ENCODE measurements around the gene ACAP2. TPM values are rescaled to one million over a fixed set of nuclear protein-coding genes. Genes with fewer than 3 reads are reported as not detected.
"Not testable (repeated sequence)": the region's sequence is repeated elsewhere in the genome, so short reads cannot be mapped to it uniquely, and the experiment has no call there.

Gene ACAP2
- total RNA-seq, 1 donor from 2014 or later: 46.0 TPM

DNA sequence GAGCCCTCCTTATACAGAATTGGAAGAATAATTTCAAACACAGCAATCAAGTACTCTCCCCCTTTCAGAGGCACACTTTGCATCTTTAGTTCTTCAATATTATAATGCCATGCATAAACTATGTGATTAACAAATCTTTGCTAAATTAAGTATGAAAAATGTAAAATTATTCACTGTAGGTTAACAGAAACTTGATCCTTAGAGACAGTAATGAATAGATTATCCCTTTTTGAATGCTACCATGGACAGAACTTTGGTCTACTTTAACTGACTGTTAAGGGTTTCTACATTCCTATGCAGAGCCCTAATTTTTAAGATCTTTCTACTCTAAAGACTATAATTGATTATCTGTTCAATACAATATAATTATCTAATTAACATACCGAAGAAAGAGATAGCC, 146.2 kb downstream of the ACAP2 start:
- Histone ChIP-seq H3K79me2 (ENCODE audit: insufficient read depth, low read length) (no peaks in the 10 kb centered on the region), H3K9me3 (ENCODE audit: insufficient read depth, low read depth, low read length) (no peaks in the 10 kb centered on the region), H3K4me3 (ENCODE audit: insufficient read depth, low read depth, low read length) (no peak overlapping the region), H3K27me3 (ENCODE audit: insufficient read depth, low read length) (no peaks in the 10 kb centered on the region), H3K4me2 (ENCODE audit: low read length) (no peak overlapping the region), H3K4me1 (ENCODE audit: insufficient read depth, low read length) (no peaks in the 10 kb centered on the region), H3K36me3 (ENCODE audit: insufficient read depth, low read length) (no peaks in the 10 kb centered on the region), H3K27ac (ENCODE audit: low read depth, low read length) (no peak overlapping the region), H2AFZ (ENCODE audit: low read depth, low read length) (no peak overlapping the region), H4K20me1 (ENCODE audit: insufficient read depth, low read length) (peaks cover 3% of the 10 kb centered on the region), H3K9ac (ENCODE audit: low read length) (no peak overlapping the region)
- no peak overlapping the region for H3K4me3 Mint-ChIP-seq (ENCODE audit: unreplicated experiment)
- peaks cover 1% of the 10 kb centered on the region for H3K36me3 Mint-ChIP-seq (ENCODE audit: low read depth, unreplicated experiment)
- no peak overlapping the region for H3K27ac Mint-ChIP-seq (ENCODE audit: unreplicated experiment)
- no peaks in the 10 kb centered on the region for H3K4me1 Mint-ChIP-seq (ENCODE audit: low read depth, unreplicated experiment)
- FAIRE-seq: no peak
- no peaks in the 10 kb centered on the region for H3K9me3 Mint-ChIP-seq (ENCODE audit: unreplicated experiment)
- no peak for DNase-seq (ENCODE audit: low read depth)
- TF ChIP-seq, protein P1, sequence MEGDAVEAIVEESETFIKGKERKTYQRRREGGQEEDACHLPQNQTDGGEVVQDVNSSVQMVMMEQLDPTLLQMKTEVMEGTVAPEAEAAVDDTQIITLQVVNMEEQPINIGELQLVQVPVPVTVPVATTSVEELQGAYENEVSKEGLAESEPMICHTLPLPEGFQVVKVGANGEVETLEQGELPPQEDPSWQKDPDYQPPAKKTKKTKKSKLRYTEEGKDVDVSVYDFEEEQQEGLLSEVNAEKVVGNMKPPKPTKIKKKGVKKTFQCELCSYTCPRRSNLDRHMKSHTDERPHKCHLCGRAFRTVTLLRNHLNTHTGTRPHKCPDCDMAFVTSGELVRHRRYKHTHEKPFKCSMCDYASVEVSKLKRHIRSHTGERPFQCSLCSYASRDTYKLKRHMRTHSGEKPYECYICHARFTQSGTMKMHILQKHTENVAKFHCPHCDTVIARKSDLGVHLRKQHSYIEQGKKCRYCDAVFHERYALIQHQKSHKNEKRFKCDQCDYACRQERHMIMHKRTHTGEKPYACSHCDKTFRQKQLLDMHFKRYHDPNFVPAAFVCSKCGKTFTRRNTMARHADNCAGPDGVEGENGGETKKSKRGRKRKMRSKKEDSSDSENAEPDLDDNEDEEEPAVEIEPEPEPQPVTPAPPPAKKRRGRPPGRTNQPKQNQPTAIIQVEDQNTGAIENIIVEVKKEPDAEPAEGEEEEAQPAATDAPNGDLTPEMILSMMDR (IDR thresholded peaks at IDR 0.05; ENCODE audit: insufficient read depth, low read depth, low read length): no peak
- TF ChIP-seq EZH2 (IDR thresholded peaks at IDR 0.05; ENCODE audit: insufficient read depth, low read length): no peak
- H3K27me3 Mint-ChIP-seq (ENCODE audit: low read depth, unreplicated experiment): no peaks in the 10 kb centered on the region

DNA sequence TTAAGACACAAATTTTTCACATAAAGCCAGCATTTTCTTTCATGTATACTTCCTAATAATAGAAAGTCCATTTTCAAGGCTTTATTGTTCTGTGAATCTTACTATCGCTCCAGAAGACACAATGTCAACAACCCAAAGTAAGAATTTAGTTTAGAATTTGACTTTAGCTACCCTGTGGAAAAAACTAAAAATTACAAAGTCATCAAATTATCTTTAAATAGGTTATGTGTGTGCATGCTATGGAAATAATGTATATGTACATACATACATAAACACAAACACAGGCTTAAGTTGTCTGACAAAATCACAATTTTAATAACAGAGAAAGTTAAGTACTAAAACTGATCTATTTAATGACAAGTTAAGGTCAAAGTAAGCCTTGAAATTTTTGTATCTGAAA, 151.7 kb downstream of the ACAP2 start:
- DNase-seq (ENCODE audit: low read depth) (no peak), FAIRE-seq (no peak)
- no peak overlapping the region for H3K4me3 ChIP-seq (ENCODE audit: insufficient read depth, low read depth, low read length)
- Mint-ChIP-seq H3K36me3 (ENCODE audit: low read depth, unreplicated experiment) (peaks cover 4% of the 10 kb centered on the region), H3K4me3 (ENCODE audit: unreplicated experiment) (no peak overlapping the region), H3K27ac (ENCODE audit: unreplicated experiment) (no peak overlapping the region), H3K4me1 (ENCODE audit: low read depth, unreplicated experiment) (peaks cover 5% of the 10 kb centered on the region), H3K9me3 (ENCODE audit: unreplicated experiment) (no peaks in the 10 kb centered on the region), H3K27me3 (ENCODE audit: low read depth, unreplicated experiment) (no peaks in the 10 kb centered on the region)
- peaks cover 4% of the 10 kb centered on the region for H3K36me3 ChIP-seq (ENCODE audit: insufficient read depth, low read length)
- no peak overlapping the region for H2AFZ ChIP-seq (ENCODE audit: low read depth, low read length)
- H3K27me3 ChIP-seq (ENCODE audit: insufficient read depth, low read length): no peaks in the 10 kb centered on the region
- H3K27ac ChIP-seq (ENCODE audit: low read depth, low read length): no peak overlapping the region
- H4K20me1 ChIP-seq (ENCODE audit: insufficient read depth, low read length): peaks cover 3% of the 10 kb centered on the region
- H3K4me2 ChIP-seq (ENCODE audit: low read length): no peak overlapping the region
- TF ChIP-seq EZH2 (IDR thresholded peaks at IDR 0.05; ENCODE audit: insufficient read depth, low read length): no peak
- TF ChIP-seq, protein P1 (IDR thresholded peaks at IDR 0.05; ENCODE audit: insufficient read depth, low read depth, low read length): no peak
- peaks cover 6% of the 10 kb centered on the region for H3K4me1 ChIP-seq (ENCODE audit: insufficient read depth, low read length)
- no peaks in the 10 kb centered on the region for H3K9me3 ChIP-seq (ENCODE audit: insufficient read depth, low read depth, low read length)
- no peak overlapping the region for H3K9ac ChIP-seq (ENCODE audit: low read length)
- no peaks in the 10 kb centered on the region for H3K79me2 ChIP-seq (ENCODE audit: insufficient read depth, low read length)

DNA sequence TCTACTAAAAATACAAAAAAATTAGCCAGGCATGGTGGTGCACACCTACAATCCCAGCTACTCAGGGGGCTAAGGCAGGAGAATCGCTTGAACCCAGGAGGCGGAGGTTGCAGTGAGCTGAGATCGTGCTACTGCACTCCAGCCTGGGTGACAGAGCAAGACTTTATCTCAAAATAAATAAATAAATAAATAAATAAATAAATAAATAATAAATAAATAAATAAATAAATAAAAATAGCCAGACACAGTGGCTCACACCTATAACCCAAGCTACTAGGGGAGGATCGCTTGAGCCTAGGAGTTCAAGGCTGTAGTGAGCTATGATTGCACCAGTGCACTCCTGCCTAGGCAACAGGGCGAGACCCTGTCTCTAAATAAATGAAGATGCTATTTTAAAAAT, 152.2 kb downstream of the ACAP2 start:
- H3K4me1 Mint-ChIP-seq (ENCODE audit: low read depth, unreplicated experiment); H2AFZ ChIP-seq (ENCODE audit: low read depth, low read length); H3K27ac ChIP-seq (ENCODE audit: low read depth, low read length); H3K4me3 Mint-ChIP-seq (ENCODE audit: unreplicated experiment); H3K9ac ChIP-seq (ENCODE audit: low read length); H3K4me1 ChIP-seq (ENCODE audit: insufficient read depth, low read length); H3K36me3 Mint-ChIP-seq (ENCODE audit: low read depth, unreplicated experiment); H3K36me3 ChIP-seq (ENCODE audit: insufficient read depth, low read length); H3K79me2 ChIP-seq (ENCODE audit: insufficient read depth, low read length); DNase-seq (ENCODE audit: low read depth); H4K20me1 ChIP-seq (ENCODE audit: insufficient read depth, low read length); H3K27ac Mint-ChIP-seq (ENCODE audit: unreplicated experiment); H3K27me3 ChIP-seq (ENCODE audit: insufficient read depth, low read length); H3K9me3 ChIP-seq (ENCODE audit: insufficient read depth, low read depth, low read length); H3K9me3 Mint-ChIP-seq (ENCODE audit: unreplicated experiment); FAIRE-seq; H3K4me3 ChIP-seq (ENCODE audit: insufficient read depth, low read depth, low read length); H3K4me2 ChIP-seq (ENCODE audit: low read length); H3K27me3 Mint-ChIP-seq (ENCODE audit: low read depth, unreplicated experiment): not testable (repeated sequence)
